Erythroblast (primary cell): ENCODE measurements around the gene DBF4B.
"Not testable (repeated sequence)": the region's sequence is repeated elsewhere in the genome, so short reads cannot be mapped to it uniquely, and the experiment has no call there.

Source experiments
- GATA1 ChIP-seq: IDR thresholded peaks from 2 replicates; pipeline ENCODE4 v1.6.1; 2011; ENCODE audit warnings: low read depth, mild to moderate bottlenecking, control low read depth, low read length, moderate library complexity
- POLR2A ChIP-seq: IDR thresholded peaks from 2 replicates; pipeline ENCODE4 v1.6.1; 2011; ENCODE audit warnings: mild to moderate bottlenecking, low read length

- TF ChIP-seq POLR2A, GATA1: not testable (repeated sequence)
Measured at GRCh38 chr17:44726121-44726520, 17.7 kb downstream of the DBF4B start.
